NCI-H2081 treated with DMSO at 0.1 percent for 48 hours (cell line): Measurements from ENCODE around the gene FN1.
"Not testable (repeated sequence)": the region's sequence is repeated elsewhere in the genome, so short reads cannot be mapped to it uniquely, and the experiment has no call there.

ENCODE experiments used
- DNase-seq: peaks from one replicate; lab custom pipeline; 2025; lab: John Stamatoyannopoulos, UW

Gene FN1

DNA sequence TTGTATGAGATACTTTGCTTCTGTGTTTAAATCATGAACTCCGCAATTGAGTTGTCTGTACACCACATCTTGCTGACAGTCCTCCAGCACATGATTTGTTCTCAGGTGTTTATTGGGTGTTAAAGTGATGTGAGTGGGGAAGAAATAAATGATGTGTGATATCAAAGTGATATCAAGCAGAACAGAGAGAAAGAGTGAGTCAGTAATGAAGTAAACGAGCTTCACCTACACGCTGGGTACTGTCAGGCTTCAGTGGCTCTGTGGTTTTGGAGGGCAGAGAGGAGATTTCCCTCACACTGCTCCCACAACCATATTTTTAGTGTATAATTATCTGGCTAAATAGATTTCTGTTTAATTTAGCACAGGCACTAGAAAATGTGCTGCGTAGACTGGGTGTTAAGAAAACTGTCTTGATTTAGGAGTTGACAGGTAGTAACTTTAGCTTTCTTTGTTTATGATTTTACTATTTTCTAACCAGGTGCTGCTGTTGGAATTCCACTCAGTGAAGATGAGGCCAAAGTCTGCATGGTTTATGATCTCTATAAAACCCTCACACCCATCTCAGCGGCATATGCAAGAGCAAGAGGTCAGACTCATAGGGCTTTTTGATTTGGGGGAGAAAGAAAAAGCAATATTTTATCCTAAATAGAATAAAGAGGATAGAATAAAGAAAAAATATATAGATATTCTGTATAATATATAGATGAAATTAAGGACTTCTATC lies 102.8 kb downstream of the FN1 start:
- DNase-seq: no peak

DNA sequence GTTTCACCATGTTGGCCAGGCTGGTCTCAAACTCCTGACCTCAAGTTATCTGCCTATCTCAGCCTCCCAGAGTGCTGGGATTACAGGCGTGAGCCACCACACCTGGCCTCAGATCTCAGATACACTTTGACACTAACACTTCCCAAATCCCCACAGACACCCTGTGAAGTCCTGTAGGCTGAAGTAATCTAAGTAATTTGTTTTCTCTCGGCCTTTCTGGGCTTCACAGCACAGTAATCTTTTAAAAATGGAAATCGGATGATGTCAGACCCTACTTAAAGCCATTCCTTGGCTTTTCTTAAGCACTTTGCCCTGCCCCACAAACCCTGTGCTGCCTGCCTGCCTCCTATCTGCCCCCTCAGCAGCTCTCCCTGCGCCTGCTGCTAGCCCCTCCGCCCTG lies 107.8 kb downstream of the FN1 start:
- DNase-seq: no peak

DNA sequence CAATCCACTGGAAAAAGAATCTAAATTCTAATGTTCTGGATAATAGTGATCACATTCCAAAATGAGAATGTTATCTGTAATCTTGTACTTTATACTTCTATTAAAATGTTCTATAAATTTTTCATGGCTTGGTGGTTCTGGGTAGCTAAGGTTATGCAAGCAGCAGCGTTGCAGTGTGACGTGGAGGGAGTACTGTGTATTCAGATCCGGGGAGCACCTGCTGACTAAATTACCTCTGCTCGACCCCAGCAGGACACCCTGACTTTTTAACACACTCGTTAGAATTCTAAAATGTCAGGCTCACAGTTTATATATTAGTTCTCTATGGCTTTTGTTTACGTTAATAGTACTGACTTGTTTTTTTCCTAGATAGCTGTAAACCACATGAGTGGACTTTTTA lies 111.1 kb downstream of the FN1 start:
- DNase-seq: no peak

DNA sequence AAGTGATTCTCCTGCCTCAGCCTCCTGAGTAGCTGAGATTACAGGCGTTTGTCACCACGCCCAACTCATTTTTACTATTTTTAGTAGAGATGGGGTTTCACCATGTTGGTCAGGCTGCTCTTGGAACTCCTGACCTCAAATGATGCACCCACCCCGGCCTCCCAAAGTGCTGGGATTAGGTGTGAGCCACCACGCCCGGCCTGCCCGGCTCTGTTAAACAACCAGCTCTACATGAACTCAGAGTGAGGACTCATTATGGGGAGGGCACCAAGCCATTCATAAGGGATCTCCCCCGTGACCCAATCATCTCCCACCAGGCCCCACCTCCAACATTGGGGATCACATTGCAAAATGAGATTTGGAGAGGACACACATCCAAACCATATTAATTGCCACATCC lies 115.2 kb downstream of the FN1 start:
- DNase-seq: no peak

DNA sequence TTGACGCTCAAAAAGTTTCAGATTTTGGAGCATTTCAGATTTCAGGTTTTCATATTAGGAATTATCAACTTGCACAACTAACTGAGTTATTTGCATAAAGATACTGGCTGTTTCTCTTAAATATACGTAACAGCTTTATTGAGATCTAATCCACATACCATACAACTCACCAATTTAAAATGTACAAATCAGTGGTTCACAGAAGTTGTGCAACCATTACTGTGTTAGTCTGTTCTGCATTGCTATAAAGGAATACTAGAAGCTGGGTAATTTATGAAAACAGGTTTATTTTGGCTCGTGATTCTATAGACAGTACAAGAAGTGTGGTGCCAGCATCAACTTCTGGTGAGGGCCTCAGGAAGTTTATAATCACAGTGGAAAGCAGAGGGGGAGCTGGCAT lies 115.8 kb downstream of the FN1 start:
- no peak for DNase-seq

DNA sequence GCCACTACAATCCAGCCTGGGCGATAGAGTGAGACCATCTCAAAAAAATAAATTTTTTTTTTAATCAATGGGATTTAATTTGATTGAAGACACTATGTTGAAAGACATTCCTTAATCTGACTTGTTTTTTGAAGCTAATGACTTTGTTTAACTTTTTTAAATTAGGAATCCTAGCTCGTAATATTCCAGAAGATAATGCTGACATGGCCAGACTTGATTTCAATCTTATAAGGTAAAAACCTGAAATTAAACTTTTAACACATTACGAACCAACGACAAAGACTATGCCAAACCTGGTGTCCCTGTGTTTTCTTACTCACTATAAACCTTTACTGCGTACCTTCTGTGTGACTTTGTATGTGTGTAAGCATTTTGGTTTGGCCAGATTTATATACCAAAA lies 116.4 kb downstream of the FN1 start:
- no peak for DNase-seq

DNA sequence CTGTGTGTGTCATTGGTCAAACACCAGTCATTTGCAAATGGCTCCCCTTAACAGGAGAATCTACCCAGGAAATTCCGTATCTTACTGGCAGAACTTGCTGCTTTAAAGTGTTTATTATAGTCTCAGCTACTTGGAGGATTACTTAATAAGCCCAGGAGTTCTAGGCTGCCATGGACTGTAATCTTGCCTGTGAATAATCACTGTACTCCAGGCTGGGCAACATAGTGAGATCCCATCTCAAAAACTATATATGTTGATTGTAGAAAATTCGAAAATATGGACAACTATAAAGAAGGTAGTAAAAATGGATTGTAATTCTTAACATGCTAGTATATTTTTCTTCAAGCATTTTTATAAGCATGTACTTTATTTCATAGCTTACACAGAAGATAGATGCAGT lies 119.5 kb downstream of the FN1 start:
- no peak for DNase-seq

DNA sequence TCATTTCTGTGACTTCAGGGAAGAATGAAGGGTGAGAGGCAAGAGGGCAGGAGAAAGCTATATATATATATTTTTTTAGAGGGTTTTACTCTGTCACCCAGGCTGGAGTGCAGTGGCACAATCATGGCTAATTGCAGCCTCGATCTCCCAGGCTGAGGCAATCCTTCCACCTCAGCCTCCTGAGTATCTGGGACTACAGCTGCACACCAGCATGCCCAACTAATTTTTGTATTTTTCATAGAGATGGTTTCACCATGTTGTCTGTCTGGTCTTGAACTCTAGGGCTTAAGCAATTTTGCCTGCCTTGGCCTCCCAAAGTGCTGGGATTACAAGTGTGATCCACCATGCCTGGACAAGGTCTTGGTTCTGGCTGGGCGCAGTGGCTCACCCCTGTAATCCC lies 120.6 kb downstream of the FN1 start:
- DNase-seq: no peak

DNA sequence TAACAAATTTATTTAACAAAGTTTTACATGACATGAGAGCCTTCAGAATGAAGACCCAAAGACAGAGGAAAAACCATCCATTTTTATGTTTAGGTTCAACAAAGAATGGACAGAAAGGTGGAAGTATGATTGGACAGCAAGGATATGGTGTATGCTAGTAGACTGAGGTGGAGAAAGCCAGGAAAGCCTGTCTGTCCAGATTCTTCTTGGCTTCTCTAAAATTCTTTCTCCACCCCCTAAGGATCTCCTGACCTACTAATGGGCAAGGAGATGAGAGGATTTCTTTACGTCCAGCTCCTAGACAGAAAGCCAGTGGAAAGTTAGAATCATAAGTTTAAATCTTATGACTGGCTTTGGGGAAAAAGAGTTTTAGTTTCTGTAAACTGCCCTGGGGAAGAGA lies 121.0 kb downstream of the FN1 start:
- DNase-seq: no peak

DNA sequence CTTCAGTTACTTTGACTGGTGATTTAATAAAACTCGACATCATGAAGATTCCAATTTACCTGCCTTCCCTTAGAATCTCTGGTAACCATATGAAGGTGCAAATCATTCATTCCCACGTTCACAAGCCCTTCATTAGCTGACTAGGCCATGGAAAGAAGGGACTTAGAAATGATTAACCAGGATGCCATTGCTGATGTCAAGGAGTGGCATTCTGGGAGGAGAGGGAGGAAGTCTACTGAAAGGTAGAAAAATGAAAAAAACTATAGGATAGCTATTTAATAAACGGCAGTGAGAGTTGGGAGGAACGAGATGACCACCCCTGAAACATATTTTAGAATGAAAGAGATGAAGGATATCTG lies 122.6 kb downstream of the FN1 start:
- no peak for DNase-seq

DNA sequence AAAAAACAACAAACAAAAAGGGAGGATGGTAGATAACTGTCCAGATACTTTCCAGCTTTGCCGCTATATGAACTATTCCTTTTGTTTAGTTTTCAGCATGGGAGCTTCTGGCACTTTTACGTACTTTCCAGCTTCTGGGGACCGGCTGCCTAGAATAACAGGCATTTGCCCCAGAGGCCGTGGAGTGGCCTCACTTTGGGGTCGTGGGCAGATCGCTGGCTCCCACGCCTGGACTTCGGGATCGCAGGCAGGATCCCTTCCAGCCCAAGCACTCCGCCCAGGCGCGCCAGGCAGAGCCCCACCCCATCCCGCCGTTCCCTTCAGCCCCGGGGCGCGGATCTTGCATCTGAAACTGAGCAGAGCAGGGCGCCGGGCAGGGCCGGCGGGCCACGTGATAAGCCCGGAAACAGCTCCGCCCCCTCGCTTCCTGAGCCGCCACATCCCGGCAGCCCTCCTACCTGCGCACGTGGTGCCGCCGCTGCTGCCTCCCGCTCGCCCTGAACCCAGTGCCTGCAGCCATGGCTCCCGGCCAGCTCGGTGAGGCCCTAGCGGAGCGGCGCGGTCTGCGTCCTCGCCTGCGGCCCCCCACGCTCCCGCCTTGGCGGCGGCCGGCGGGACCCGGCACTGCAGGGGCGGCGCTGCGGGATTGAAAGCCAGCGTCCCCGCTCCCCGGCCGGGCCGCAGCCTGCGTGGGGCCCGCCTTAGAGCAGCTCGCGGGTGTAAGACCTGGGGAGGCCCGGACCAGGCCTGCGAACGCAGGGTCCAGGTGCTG lies 124.1 kb downstream of the FN1 start, which contains the start of gene ATIC:
ATIC (plus strand) TSS at position 435 of the 772 bp plus-strand sequence; CDS start at position 519, 84 bp downstream.
- peak; percentile 58 for DNase-seq

DNA sequence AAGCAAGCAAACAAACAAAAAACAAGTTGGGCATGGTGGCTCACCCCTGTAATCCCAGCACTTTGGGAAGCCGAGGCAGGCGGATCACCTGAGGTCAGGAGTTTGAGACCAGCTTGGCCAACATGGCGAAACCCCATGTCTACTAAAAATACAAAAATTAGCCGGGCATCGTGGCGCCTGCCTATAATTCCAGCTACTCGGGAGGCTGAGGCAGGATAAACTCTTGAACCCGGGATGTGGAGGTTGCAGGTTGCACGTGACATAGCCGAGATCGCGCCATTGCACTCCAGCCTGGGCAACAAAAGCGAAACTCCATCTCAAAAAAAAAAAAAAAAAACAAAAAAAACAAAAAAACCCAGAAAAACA lies 124.6 kb downstream of the FN1 start:
- not testable (repeated sequence) for DNase-seq
